Psoas muscle (tissue), 8 donors: Measurements from ENCODE around the gene C21orf91. TPM values are rescaled to one million over a fixed set of nuclear protein-coding genes. Genes with fewer than 3 reads are reported as not detected.
"Not testable (repeated sequence)": the region's sequence is repeated elsewhere in the genome, so short reads cannot be mapped to it uniquely, and the experiment has no call there.

Experiments used
- ATAC-seq, 4 donors: fragments of 200-7000 bp; cut with Tn5 transposase; one replicate each; pipeline ENCODE4 v1.9.1; 2020; ENCODE audit warnings: moderate library complexity in 3 of 4, mild to moderate bottlenecking in 2 of 4
- DNase-seq, 2 donors: peaks; one replicate each; pipeline ENCODE4 v3.0.0-alpha.2; 2020
- H3K27ac ChIP-seq: fragments of 200-600 bp; one replicate; pipeline ENCODE4 v1.8.0; 2022
- H3K27me3 ChIP-seq, 3 donors: fragments of 200-600 bp in 1 of 3; one replicate each; pipeline versions ENCODE4 v1.6.1 to v1.8.0; 2013 to 2022; ENCODE audit warnings: low read length in 2 of 3, mild to moderate bottlenecking in 2 of 3, moderate library complexity in 1 of 3; ENCODE audit not compliant: insufficient read depth in 3 of 3
- H3K36me3 ChIP-seq, 2 donors: fragments of 200-600 bp in 1 of 2; one replicate each; pipeline versions ENCODE4 v1.6.1 to v1.8.0; 2013 to 2022; ENCODE audit warnings: low read depth in 1 of 2, mild to moderate bottlenecking in 1 of 2, moderate library complexity in 1 of 2; ENCODE audit not compliant: insufficient read depth in 1 of 2
- H3K4me1 ChIP-seq: fragments of 200-600 bp; one replicate; pipeline ENCODE4 v1.8.0; 2022
- H3K4me3 ChIP-seq: fragments of 200-600 bp; one replicate; pipeline ENCODE4 v1.8.0; 2022; ENCODE audit warnings: mild to moderate bottlenecking
- H3K9me3 ChIP-seq: fragments of 200-600 bp; one replicate; pipeline ENCODE4 v1.8.0; 2022
- WGBS, 3 donors: extraction: QIAGEN DNeasy Blood & Tissue Kit; methylation state at CpG; one replicate each; pipeline versions ENCODE4 v1.1.6 to v1.1.7; 2013; 5-methylcytosine and 5-hydroxymethylcytosine counted together
- intact Hi-C, 2 donors: fragments of 100-400 bp; cut with DNase I; formaldehyde crosslinking; loops; one replicate each; pipeline versions ENCODE4 v1.11.0 to v1.14.2; 2022
- polyA plus RNA-seq, 3 donors: library from polyadenylated mRNA; stranded (reverse); fragments of 200-250 nt; gene quantifications; one replicate each; pipeline ENCODE4 v1.2.3, GENCODE V29; 2013
- total RNA-seq, 4 donors: library from RNA; stranded (reverse); fragmentation: NEBNext Ultra II Directional in 2 of 4; extraction: Animal tissue kit (Norgen Biotek cat#: 25700) in 2 of 4; gene quantifications; one replicate each; pipeline versions ENCODE4 v1.2.1 to v1.2.4, GENCODE V29; 2021 to 2023
- TF ChIP-seq, protein P1 (sequence below): fragments of 200-600 bp; IDR thresholded peaks from one replicate; pipeline ENCODE4 v1.8.0; 2022; ENCODE audit warnings: antibody characterized with exemption
- donor health status: healthy with polysubstance abuse.
- donor health status: DM: no; HTN: no; CAD: no; lungs with moderate emphysema.
- donor health status: Bipolar disorder and iron deficiency.
- donor health status: healthy.
- donor health status: DM: yes; HTN: yes; CAD: no.
- donor health status: DM: no; HTN: no; CAD: no.
- donor health status: DM: no; HTN: no; CAD: no.
- donor health status: DM: yes; HTN: yes; CAD: no.

C21orf91 gene
- total and polyA plus RNA-seq, 7 donors = 1.9 to 8.8 (median 4.6) TPM

DNA sequence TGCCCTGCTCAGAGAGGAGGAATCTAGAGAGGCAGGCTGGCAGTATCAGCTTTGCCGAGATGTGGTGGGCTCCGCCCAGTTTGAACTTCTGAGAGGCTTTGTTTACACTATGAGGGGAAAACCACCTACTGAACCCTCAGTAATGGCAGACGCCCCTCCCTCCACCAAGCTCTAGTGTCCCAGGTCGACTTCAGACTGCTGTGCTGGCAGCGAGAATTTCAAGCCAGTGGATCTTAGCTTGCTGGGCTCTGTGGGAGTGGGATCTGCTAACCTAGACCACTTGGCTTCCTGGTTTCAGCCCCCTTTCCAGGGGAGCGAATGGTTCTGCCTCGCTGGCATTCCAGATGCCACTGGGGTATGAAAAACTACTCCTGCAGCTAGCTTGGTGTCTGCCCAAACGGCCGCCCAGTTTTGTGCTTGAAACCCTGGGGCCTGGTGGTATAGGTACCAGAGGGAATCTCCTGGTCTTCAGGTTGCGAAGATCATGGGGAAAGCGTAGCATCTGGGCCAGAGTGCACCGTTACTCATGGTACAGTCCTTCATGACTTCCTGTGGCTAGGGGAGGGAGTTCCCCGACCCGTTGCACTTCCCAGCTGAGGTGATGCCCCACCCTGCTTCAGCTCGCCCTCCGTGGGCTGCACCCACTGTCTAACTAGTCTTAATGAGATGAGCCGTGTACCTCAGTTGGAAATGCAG, 43.6 kb downstream of the C21orf91 start:
- no peak overlapping the region for H3K27ac ChIP-seq
- no peaks in the 10 kb centered on the region for H3K36me3 ChIP-seq
- no peaks in the 10 kb centered on the region for H3K9me3 ChIP-seq
- TF ChIP-seq, protein P1, sequence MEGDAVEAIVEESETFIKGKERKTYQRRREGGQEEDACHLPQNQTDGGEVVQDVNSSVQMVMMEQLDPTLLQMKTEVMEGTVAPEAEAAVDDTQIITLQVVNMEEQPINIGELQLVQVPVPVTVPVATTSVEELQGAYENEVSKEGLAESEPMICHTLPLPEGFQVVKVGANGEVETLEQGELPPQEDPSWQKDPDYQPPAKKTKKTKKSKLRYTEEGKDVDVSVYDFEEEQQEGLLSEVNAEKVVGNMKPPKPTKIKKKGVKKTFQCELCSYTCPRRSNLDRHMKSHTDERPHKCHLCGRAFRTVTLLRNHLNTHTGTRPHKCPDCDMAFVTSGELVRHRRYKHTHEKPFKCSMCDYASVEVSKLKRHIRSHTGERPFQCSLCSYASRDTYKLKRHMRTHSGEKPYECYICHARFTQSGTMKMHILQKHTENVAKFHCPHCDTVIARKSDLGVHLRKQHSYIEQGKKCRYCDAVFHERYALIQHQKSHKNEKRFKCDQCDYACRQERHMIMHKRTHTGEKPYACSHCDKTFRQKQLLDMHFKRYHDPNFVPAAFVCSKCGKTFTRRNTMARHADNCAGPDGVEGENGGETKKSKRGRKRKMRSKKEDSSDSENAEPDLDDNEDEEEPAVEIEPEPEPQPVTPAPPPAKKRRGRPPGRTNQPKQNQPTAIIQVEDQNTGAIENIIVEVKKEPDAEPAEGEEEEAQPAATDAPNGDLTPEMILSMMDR = no peak
- DNase-seq (no peak), ATAC-seq (no peak)
- no peaks in the 10 kb centered on the region for H3K4me1 ChIP-seq
- H3K27me3 ChIP-seq = no peaks in the 10 kb centered on the region
- 73 to 82% (median 80%) methylated on average over 17 of the region's 17 CpGs for WGBS, 3 donors
- H3K4me3 ChIP-seq = no peak overlapping the region
- intact Hi-C loops = no loop called here

DNA sequence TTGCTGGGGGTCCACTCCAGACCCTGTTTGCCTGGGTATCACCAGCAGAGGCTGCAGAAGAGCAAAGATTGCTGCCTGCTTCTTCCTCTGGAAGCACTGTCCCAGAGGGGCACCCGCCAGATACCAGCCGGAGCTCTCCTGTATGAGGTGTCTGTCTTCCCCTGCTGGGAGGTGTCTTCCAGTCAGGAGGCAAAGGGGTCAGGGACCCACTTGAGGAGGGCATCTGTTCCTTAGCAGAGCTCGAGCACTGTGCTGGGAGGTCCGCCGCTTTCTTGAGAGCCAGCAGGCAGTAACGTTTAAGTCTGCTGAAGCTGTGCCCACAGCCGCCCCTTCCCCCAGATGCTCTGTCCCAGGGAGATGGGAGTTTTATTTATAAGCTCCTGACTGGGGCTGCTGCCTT, 44.1 kb downstream of the C21orf91 start:
- DNase-seq, H3K27ac ChIP-seq, intact Hi-C loops, H3K9me3 ChIP-seq, H3K4me1 ChIP-seq, H3K27me3 ChIP-seq, H3K4me3 ChIP-seq, H3K36me3 ChIP-seq, ATAC-seq: not testable (repeated sequence)
- 89 to 94% (median 94%) methylated on average over 7 of the region's 7 CpGs for WGBS, 3 donors

DNA sequence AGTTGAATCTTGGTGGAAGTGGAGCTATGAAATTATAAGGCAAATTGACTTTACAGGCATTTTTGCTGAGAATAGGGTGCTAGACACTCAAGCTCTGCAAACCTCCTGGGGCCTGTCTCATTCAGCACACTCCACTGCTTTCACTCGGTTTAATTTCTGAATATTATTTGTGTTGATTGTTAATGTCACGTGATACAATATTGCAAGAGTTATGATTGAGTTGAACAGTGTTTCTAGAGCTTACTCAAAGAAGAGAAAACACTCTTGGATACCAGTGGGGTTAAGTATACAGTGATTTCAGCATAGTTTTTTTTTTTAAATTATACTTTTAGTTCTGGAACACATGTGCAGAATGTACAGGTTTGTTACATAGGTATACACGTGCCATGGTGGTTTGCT, 49.7 kb downstream of the C21orf91 start:
- Histone ChIP-seq H3K27me3 (peaks cover 0 to 2% (median 0%) of the 10 kb centered on the region in 3 donors), H3K27ac (no peak overlapping the region), H3K9me3 (no peaks in the 10 kb centered on the region), H3K4me3 (no peak overlapping the region), H3K4me1 (no peaks in the 10 kb centered on the region), H3K36me3 (no peaks in the 10 kb centered on the region)
- intact Hi-C loops = no loop called here
- WGBS, 3 donors = 82 to 85% (median 82%) methylated on average over 3 of the region's 3 CpGs
- TF ChIP-seq, protein P1 = no peak
- DNase-seq = no peak
- no peak for ATAC-seq

DNA sequence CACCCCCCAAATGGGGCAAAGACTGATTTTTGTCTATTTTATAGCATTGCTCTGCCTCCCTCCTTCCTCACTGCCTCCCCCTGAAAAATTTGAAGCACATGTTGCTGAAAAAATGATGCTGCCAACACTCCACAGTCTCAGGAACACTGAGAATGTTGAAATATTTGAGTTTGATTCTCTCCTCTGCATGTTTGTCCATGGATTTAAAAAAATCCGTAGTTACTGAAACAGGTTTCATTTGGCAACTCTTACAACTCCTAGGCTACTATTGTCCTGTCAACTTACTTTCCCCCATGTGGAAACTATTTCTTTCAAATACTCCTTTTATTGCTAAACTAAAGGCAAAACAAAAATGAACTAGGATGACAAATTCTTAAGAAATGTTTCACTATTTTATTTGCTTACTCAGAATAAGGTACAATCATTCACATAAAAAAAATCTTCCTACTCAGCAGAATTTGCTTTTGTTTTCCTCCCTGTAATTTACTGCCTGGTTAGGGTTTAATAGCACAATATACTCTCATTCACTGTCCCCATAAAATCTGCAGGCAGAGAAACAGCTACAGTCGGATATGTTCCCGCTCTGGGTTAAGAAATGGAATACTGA, 50.2 kb downstream of the C21orf91 start:
- 78 to 85% (median 81%) methylated on average over 3 of the region's 3 CpGs for WGBS, 3 donors
- DNase-seq (no peak), ATAC-seq (no peak)
- H3K9me3 ChIP-seq = no peaks in the 10 kb centered on the region
- TF ChIP-seq, protein P1 = no peak
- no peaks in the 10 kb centered on the region for H3K4me1 ChIP-seq
- peaks cover 0 to 2% (median 0%) of the 10 kb centered on the region in 3 donors for H3K27me3 ChIP-seq
- H3K36me3 ChIP-seq = no peaks in the 10 kb centered on the region
- intact Hi-C loops = no loop called here
- no peak overlapping the region for H3K4me3 ChIP-seq
- H3K27ac ChIP-seq = no peak overlapping the region

DNA sequence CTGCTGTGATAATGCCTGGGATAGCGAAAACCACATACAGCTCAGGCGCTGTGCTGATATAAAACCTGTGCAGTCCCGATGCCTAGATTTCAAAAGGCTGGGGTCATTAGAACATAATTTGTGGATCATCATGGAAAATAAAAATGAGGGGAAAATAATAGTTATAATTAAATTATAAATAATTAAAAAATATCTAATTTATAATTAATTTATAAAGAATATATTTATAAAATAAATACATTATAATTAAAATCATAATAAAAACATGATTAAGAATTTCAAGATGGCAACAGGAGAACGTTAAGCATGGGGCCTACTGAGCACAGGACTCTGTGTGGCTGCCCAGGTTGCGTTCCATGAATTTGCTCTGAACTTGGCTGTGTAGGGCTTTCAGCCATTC, 53.9 kb downstream of the C21orf91 start:
- H3K9me3 ChIP-seq = no peaks in the 10 kb centered on the region

More for the DNA sequence above, 53.9 kb downstream of the C21orf91 start:
- DNase-seq (no peak), ATAC-seq (no peak)
- H3K4me3 ChIP-seq = no peak overlapping the region
- intact Hi-C loops = no loop called here
- no peaks in the 10 kb centered on the region for H3K4me1 ChIP-seq
- H3K36me3 ChIP-seq = no peaks in the 10 kb centered on the region
- peaks cover 0 to 2% (median 0%) of the 10 kb centered on the region in 3 donors for H3K27me3 ChIP-seq
- 93 to 96% (median 95%) methylated on average over 5 of the region's 5 CpGs for WGBS, 3 donors
- TF ChIP-seq, protein P1 = no peak
- no peak overlapping the region for H3K27ac ChIP-seq
